GM18861 (cell line): ENCODE results near the gene CHCHD10.

Source experiments
- ATAC-seq: cut with Tn5 transposase; IDR thresholded peaks from one replicate; pipeline ENCODE4 v1.9.1; 2021; ENCODE audit not compliant: unreplicated experiment

The CHCHD10 gene

DNA sequence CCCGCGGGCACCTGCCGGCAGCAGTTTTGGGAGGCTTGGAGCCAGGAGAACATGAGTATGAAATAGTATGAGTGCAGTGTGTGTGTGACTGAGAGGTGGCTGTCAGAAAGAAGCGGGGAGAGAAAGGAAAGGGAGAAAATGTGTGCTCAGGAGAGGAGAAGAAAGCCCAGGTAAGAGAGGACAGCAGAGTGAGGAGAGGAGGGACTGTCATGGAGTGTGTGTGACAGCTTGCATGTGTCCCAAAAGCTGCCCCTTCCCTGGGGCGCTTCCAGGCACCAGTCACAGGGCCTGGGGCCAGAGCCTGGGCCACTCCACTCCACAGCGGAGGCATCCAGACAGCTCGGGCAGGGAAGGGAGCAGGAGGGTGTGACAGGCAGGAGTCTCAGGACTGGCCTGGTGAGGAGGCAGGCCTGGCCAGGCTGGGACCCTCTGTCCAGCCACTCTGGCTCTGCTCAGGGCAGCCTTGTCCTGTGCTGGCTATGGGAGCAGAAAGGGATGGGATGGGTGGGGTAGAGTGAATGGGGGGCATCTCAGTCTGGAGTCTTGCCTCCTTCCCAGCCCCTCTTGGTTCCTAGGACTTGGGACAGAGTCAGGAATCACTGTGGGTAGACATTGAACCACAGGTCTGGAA, 5.8 kb upstream of the CHCHD10 start:
- no peak for ATAC-seq

DNA sequence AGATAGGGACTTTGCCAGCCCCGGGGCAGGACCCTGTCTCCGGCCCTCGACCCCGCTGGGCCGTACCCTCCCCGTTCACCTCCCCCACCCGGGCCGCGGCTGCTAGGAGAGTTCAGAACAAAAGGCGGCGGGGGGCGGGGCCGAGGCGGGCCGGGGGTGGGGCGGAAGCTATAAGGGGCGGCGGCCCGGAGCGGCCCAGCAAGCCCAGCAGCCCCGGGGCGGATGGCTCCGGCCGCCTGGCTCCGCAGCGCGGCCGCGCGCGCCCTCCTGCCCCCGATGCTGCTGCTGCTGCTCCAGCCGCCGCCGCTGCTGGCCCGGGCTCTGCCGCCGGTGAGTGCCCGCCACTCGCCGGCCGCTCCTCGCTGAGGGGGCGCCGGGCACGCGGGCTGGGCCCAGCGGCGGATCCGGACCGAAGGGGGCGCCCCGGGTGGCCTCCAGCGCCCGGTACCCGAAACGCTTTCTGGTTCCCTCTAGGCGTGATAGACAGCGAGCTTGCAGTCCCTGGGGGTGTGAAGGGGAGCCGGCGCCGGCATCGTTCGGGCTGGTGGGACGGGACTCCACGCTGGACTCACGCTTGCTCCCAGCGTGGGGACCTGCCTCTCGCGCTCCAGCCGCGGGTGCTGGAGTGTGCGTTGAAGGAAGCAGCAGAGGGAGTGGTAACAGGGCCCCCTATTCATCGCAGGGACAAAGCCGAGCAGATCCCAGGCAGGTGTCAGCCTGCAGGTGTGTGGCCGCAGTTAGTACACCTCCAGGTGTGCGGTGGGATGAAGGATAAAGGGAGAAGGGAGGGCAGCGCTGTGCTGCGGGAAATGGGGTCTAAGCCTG, 5.1 kb upstream of the CHCHD10 start, which contains the start of gene MMP11:
Gene MMP11 (plus strand): TSS at position 201 of the 825 bp plus-strand sequence. CDS start 22 bp downstream, at position 223.
- ATAC-seq = no peak

- no peak for ATAC-seq
These were observed 4.5 kb upstream of the CHCHD10 start for GRCh38 chr22:23772315-23772648.

- no peak for ATAC-seq
These were observed 1.7 kb upstream of the CHCHD10 start for GRCh38 chr22:23769321-23769965.

- no peak for ATAC-seq
These were observed 484 bp downstream of the CHCHD10 start for GRCh38 chr22:23767303-23767672.

- ATAC-seq = no peak
These were observed 2.6 kb downstream of the CHCHD10 start for GRCh38 chr22:23764899-23765881.

DNA sequence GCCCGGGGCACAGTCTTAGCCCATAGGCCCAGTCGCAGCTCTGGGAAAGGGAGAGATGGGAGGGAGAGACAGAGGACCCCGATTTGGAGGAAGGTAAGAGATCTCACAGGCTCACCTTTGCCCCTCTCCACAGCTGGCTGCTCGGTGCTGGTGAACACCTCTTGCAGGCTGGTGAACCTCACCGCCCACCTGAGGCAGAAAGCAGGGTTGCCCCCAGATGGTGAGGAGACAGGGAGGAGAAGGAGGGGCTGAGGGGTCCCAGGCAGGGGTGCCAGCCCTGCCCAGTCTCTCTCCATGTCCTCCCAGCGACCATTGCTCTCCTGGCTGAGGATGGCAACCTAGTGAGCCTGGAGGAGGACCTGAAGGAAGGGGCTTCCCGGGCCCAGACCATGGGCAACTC, 3.8 kb downstream of the CHCHD10 start:
- no peak for ATAC-seq

GRCh38 chr22:23763579-23763945, 4.2 kb downstream of the CHCHD10 start:
- ATAC-seq = no peak

DNA sequence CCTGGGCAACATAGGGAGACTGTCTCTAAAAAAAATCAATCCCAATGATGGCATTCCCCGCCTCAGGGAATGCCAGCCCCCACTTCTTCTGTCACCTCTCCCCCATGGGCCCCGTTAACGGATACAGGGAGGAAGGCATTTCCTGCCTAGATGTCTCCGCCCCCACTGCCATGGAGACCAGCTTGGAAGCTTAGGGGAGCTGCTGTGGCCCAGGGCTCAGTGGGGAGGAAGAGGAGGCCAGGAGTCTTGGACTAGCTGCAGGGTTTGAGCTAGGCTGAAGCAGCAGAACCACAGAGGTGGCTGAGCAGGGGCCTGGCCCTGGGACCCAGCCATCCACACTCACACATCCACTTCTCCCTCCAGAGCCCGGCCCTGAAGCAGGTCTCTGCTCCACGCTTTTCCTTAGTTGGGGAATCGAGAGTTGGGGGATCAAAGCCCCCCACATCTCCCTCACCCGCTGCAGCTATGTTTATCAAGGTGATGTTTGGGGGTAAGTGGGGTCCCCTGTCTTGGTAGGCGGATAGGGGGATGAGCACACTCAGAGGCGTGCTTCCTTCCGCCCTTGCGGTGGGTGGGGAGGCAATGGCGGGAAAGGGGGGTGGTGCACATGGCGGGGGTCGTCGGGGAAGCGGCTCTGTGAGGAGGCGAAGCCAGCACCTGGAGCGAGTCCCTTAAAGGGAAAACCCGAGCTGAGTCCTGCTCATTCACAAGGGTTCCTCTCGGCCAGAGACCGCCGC, 4.8 kb downstream of the CHCHD10 start, which contains the start of gene C22orf15:
Gene C22orf15 (plus strand): TSS at position 149 of the 737 bp plus-strand sequence. CDS start 317 bp downstream, at position 466.
- ATAC-seq = no peak

DNA sequence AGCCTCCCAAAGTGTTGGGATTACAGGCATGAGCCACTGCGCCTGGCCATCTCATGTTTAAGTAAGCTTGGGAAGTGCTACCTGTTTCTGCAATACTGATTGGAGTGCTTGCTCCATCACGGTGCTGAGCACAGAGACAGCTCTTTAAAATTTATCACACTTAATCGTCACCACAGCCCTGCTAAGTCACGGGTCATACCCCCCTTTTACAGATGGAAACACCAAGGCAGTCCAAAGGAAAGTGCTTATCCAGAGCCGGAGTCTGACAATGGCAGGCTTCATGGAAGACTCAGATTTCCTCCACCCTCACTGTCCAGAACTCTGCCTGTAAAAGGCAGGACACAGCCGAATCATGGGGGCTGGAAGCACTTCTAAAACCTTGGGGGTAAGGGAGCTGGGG, 7.7 kb downstream of the CHCHD10 start:
- no peak for ATAC-seq

GRCh38 chr22:23759566-23759965, 8.2 kb downstream of the CHCHD10 start:
- ATAC-seq = no peak

DNA sequence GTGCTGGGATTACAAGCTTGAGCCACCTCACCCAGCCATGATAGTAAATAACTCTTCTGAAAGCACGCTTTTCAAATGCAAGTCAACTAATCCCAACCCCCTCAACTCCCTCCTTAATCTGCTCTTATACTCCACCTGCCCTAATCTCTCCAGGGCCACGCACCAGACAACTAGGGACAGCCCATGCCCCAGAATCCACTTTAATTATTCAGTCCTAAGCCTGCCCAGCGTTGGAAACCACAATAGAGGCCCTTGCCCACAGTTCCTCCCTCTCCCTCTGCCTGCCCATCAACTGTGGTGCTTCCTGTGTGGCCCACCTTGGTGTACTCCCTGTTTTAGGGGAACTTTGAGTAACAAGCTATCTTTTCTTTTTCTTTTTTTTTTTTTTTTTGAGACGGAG, 10.9 kb downstream of the CHCHD10 start:
- ATAC-seq = no peak

DNA sequence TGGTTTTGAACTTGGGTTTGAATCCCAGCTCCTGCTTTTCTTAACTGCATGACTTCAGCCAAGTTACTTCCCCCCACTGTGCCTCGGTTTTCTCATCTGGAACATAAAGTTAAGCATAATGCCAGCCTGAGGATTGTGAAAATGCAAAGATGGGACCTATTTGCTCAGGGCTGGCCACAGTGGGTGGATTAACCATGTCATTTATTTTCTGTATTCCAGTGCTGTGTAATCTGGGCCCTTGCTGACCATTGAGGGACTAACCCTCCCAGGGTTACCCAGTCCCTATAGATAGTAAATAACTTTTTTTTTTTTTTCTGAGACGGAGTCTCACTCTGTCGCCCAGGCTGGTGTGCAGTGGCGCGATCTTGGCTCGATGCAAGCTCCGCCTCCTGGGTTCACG, 12.1 kb downstream of the CHCHD10 start:
- ATAC-seq = no peak

- ATAC-seq = no peak
These were observed 12.7 kb downstream of the CHCHD10 start for GRCh38 chr22:23754980-23755636.

DNA sequence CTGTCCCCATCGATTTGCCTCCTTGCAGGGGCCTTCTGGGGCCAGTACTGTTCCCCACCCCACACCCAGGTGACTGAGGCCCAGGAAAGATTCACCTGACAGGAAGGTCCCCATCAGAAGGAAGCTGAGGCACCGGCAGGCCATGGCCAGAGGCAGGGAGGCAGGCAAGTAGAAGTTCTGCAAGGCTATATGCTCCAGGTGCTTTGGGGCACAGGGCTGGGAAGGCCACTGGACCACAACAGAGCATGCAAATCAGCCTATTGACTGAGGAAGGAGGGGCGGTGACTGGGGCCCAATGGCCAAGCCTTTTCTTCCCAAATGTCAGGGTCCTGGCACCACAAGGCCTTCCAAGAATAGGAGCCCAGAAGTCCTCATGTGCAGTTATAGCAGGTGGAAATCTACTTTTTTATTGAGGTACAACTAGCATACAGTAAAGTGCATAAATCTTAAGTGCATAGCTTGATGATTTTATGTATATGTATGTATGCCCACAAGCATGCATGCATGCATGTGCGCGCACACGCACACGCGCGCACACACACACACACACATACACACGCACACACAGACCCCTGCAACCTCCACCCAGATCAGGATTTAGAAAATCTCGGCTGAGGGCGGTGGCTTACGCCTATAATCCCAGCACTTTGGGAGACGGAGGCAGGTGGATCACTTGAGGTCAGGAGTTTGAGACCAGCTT, 13.4 kb downstream of the CHCHD10 start, which contains the start of gene VPREB3:
Gene VPREB3 (minus strand): TSS at position 206 of the 700 bp plus-strand sequence. CDS start 62 bp downstream, at position 144.
- no peak for ATAC-seq

- no peak for ATAC-seq
These were observed 14.4 kb downstream of the CHCHD10 start for GRCh38 chr22:23753385-23753784.

DNA sequence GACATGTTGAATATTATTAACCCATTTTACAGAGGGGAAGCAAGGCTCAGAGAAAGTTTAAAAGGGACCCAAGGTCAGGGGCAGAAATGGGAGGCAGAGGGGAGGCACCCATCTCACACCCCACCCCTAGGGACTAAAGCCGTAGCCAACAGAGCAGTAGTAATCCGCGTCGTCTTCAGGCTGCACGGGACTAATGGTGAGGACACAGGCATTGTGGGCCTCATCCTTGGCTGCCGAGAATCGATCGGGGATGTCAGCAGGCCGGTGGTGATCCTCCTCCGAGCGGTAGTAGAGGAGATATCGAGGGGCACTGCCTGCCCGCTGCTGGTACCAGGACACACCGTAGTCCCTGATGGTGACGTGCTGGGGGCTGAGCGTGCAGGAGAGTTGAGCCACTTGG, 15.0 kb downstream of the CHCHD10 start:
- ATAC-seq = no peak

GRCh38 chr22:23752090-23752691, 15.6 kb downstream of the CHCHD10 start:
- ATAC-seq = no peak
